ENCODE results near the gene PIAS1. TPM values are rescaled to one million over a fixed set of nuclear protein-coding genes. Genes with fewer than 3 reads are reported as not detected.
A peak's percentile ranks its signal among the peaks of the same experiment; 100 is the strongest.
"Not testable (repeated sequence)": the region's sequence is repeated elsewhere in the genome, so short reads cannot be mapped to it uniquely, and the experiment has no call there.

Gene PIAS1
- total RNA-seq, 2 donors from 2014 or later, result 24.1 to 63.3 TPM

GRCh38 chr15:68210821-68211655 lies 156.9 kb downstream of the PIAS1 start:
- Histone ChIP-seq H3K4me3 (no peak overlapping the region), H3K27ac (no peak overlapping the region), H3K4me1 (peaks cover 13% of the 10 kb centered on the region), H3K27me3 (no peaks in the 10 kb centered on the region), H3K9me3 (no peaks in the 10 kb centered on the region), H3K36me3 (replicated peaks in 1 of 2; ENCODE audit: insufficient read depth in 1 of 2, low read depth in 2 of 2) (no peaks in the 10 kb centered on the region)
- intact Hi-C loops (cut with DNase I), result no loop called here
- DNase-seq (peak; percentile 55 to 62 (median 62)), ATAC-seq (peak; percentile 66)
- TF ChIP-seq CTCF (IDR thresholded peaks at IDR 0.05) (peak; percentile 64 to 77 (median 70)), POLR2A (IDR thresholded peaks at IDR 0.05) (no peak)
- 42 to 45% methylated on average over 13 to 23 of the region's 23 CpGs for WGBS, 2 donors

GRCh38 chr15:68211656-68212320 lies 157.7 kb downstream of the PIAS1 start:
- Histone ChIP-seq H3K36me3 (replicated peaks in 1 of 2; ENCODE audit: insufficient read depth in 1 of 2, low read depth in 2 of 2) (no peaks in the 10 kb centered on the region), H3K9me3 (no peaks in the 10 kb centered on the region), H3K4me3 (no peak overlapping the region), H3K27me3 (no peaks in the 10 kb centered on the region), H3K27ac (no peak overlapping the region), H3K4me1 (peaks cover 8% of the 10 kb centered on the region)
- no peak for TF ChIP-seq POLR2A (IDR thresholded peaks at IDR 0.05)
- TF ChIP-seq CTCF (IDR thresholded peaks at IDR 0.05), result no peak
- WGBS, 2 donors, result 90 to 94% methylated on average over 11 to 12 of the region's 14 CpGs
- intact Hi-C loops (cut with DNase I), result no loop called here
- DNase-seq (peak in 1 of 4 donors; percentile 9), ATAC-seq (no peak)

- H3K9me3 ChIP-seq; H3K36me3 ChIP-seq (replicated peaks in 1 of 2; ENCODE audit: insufficient read depth in 1 of 2, low read depth in 2 of 2); H3K27ac ChIP-seq; ATAC-seq; H3K27me3 ChIP-seq; intact Hi-C loops (cut with DNase I); H3K4me1 ChIP-seq; DNase-seq; H3K4me3 ChIP-seq: not testable (repeated sequence)
- WGBS, 2 donors, result 97 to 100% methylated on average over 6 of the region's 6 CpGs
These were observed 159.4 kb downstream of the PIAS1 start for GRCh38 chr15:68213491-68213845.

- intact Hi-C loops (cut with DNase I), result no loop called here
- ATAC-seq (no peak), DNase-seq (no peak)
- no peak for TF ChIP-seq CTCF (IDR thresholded peaks at IDR 0.05)
- TF ChIP-seq POLR2A (IDR thresholded peaks at IDR 0.05), result no peak
- 93 to 94% methylated on average over 12 to 15 of the region's 17 CpGs for WGBS, 2 donors
- Histone ChIP-seq H3K4me1 (peaks cover 8% of the 10 kb centered on the region), H3K27me3 (no peaks in the 10 kb centered on the region), H3K27ac (no peak overlapping the region), H3K36me3 (replicated peaks in 1 of 2; ENCODE audit: insufficient read depth in 1 of 2, low read depth in 2 of 2) (no peaks in the 10 kb centered on the region), H3K4me3 (no peak overlapping the region), H3K9me3 (no peaks in the 10 kb centered on the region)
These were observed 160.1 kb downstream of the PIAS1 start for GRCh38 chr15:68213991-68214837.

- Histone ChIP-seq H3K4me3 (no peak overlapping the region), H3K36me3 (replicated peaks in 1 of 2; ENCODE audit: insufficient read depth in 1 of 2, low read depth in 2 of 2) (no peaks in the 10 kb centered on the region), H3K27me3 (no peaks in the 10 kb centered on the region), H3K4me1 (peaks cover 8% of the 10 kb centered on the region), H3K9me3 (no peaks in the 10 kb centered on the region), H3K27ac (no peak overlapping the region)
- intact Hi-C loops (cut with DNase I), result no loop called here
- WGBS, 2 donors, result 75 to 85% methylated on average over 6 of the region's 6 CpGs
- no peak for DNase-seq
- ATAC-seq, result no peak
- no peak for TF ChIP-seq POLR2A (IDR thresholded peaks at IDR 0.05)
- no peak for TF ChIP-seq CTCF (IDR thresholded peaks at IDR 0.05)
These were observed 160.7 kb downstream of the PIAS1 start for GRCh38 chr15:68214838-68215254.

All from body of pancreas (tissue), 4 donors.